OCI-M2 (cell line): ENCODE results near the gene INPP4A.
A peak's percentile ranks its signal among the peaks of the same experiment; 100 is the strongest.
"Not testable (repeated sequence)": the region's sequence is repeated elsewhere in the genome, so short reads cannot be mapped to it uniquely, and the experiment has no call there.

ENCODE experiments used
- DNase-seq: peaks from one replicate; lab custom pipeline; 2025; ENCODE audit not compliant: unreplicated experiment; lab: John Stamatoyannopoulos, UW

The INPP4A gene

DNA sequence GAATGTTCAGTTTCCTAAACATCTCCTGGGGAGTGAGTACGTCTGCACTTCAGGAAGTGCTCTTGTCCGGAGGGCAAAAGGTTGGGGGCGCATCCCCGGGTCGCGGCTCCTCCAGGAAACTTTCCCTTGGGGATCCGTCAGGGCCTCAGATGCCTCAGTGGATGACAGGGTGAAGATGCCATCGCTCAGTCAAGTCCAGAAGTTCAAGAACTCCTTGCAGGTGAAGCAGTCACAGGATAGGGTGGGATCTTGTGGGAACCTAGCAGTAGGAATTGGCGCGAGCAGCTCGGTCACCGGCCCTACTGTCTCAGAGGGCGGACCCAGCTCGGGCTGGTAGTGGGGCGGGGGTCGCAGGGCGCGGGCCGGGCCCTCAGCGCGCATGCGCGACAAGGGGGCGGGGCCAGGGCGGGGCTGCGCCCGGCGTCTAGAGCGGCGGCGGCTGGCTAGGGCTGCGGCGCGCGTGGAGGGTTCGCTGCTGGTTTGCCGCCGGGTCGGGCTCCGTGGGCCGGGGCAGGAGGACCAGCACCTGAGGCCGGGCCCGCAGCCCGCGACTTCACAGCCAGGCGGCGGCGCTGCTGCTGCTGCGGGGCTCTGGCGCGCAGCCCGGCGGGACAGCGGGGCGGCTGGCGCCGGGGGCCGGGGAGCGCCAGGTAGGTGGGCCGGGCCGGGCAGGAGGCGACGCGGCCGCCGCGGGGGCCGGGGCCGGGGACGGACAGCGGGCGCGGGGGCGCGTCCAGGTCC is at the start of gene INPP4A:
TSS of gene INPP4A (plus strand) at position 423 of the 741 bp plus-strand sequence. CDS start 75,191 bp downstream, outside the sequence.
- peak; percentile 29 for DNase-seq

DNA sequence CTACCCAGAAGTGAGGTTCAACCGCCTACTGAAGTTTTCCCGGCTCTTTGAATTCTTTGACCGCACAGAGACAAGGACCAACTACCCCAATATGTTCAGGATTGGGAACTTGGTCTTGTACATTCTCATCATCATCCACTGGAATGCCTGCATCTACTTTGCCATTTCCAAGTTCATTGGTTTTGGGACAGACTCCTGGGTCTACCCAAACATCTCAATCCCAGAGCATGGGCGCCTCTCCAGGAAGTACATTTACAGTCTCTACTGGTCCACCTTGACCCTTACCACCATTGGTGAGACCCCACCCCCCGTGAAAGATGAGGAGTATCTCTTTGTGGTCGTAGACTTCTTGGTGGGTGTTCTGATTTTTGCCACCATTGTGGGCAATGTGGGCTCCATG is 48.7 kb upstream of the INPP4A start:
- DNase-seq: no peak

DNA sequence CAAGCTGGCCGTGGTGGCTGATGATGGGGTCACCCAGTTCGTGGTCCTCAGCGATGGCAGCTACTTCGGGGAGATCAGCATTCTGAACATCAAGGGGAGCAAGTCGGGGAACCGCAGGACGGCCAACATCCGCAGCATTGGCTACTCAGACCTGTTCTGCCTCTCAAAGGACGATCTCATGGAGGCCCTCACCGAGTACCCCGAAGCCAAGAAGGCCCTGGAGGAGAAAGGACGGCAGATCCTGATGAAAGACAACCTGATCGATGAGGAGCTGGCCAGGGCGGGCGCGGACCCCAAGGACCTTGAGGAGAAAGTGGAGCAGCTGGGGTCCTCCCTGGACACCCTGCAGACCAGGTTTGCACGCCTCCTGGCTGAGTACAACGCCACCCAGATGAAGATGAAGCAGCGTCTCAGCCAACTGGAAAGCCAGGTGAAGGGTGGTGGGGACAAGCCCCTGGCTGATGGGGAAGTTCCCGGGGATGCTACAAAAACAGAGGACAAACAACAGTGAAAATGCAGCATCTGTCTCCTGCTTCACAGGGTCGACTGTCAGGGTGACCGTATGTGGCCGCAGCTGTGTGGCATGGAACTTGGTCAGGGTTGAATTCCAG is 47.8 kb upstream of the INPP4A start:
- DNase-seq: no peak

DNA sequence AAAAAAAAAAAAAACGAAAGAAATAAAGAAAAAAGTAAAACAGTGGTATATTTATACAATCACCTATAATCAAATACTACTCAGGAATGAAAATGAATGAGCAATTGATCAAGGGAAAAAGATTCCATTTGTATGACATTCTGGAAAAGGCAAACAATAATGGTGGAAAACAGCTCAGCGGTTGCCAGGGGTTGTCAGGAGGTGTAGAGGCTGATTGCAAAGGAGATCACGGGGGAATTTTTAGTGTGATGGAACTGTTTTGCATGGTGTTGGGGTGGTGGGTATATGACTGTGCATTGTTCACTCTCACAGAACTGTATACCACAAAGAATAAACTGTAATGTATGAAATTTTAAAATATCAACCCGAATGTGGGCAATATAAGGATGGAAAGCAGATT is 45.5 kb upstream of the INPP4A start:
- DNase-seq: no peak

DNA sequence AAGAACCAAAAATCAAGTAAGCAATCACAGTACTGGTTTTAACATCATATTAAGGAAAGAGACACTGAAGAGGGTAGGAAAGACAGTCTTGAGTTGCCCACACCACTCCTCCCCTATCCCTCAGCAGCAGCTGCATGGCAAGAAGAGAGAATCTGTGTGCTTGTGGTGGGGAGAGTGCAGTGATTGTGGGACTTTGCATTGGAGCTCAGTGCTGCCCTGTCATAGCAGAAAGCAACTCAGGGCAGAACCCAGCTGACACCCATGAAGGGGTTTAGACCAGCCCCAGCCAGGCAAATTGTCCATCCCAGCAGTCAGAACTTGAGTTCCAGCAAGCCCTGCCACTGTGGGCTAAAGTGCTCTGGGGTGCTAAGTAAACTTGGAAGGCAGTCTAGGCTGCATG is 40.8 kb upstream of the INPP4A start:
- DNase-seq: no peak

DNA sequence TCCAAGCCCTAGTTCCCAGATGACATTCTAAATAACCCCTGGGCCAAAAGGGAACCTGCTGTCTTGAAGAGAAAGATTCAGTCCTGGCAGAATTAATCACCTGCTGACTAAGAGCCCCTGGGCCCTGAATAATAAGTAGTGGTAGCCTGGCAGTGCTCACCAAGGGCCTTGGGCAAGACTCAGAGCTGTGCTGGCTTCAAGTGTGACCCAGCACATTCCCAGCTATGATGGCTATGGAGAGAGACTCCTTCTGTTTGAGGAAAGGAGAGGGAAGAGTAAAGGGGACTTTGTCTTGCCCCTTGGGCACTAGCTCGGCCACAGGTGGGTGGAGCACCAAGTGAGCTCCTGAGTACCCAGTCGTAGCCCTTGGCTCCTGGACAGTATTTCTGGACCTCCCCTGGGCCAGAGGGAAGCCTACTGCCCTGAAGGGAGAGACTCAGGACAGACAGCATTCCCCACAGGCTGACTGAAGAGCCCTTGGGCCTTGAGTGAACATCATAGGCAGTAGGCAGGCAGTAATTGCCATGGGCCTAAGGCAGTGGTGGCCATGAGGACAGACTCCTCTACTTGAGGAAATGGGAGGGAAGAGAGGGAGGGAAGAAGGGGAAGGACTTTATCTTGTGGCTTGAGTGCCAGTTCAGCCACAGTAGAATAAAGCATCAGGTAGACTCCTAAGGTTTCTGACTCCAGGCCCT is 40.0 kb upstream of the INPP4A start:
- no peak for DNase-seq

DNA sequence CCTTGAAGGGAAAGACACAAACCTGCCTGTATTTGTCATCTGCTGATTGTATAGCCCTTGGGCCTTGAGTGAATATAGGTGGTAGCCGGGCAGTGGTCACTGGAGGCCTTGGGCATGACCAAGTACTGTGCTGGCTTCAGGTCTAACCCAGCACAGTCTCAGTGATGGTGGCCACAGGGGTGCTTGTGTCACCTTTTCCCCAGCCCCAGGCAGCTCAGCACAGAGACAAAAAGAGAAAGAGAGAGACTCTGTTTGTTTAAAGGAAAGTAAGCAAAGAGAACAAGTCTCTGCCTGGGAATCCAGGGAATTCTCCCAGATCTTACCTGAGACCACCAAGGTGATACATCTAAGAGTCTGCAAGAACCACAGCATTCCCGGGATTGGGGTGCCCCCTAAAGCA is 39.4 kb upstream of the INPP4A start:
- DNase-seq: no peak

DNA sequence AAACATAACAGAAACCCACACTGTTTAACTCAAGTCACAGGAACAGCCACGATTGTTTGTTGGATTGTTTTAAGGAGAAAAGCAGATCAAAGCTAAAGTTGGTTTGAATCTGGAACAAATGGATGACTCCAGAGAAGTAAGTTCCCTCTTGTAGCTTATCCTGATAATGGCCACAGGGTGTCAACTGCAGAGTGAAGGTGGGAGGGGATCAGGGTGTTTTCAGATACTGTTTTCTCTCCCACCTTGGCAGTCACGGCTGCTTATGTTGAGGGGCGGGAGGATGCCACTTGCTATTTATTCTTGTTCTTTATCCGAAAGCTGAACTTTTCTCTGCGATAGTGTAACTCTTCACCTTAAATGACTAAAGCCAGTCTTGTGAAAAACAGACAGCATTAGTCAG is 36.5 kb upstream of the INPP4A start:
- DNase-seq: no peak

DNA sequence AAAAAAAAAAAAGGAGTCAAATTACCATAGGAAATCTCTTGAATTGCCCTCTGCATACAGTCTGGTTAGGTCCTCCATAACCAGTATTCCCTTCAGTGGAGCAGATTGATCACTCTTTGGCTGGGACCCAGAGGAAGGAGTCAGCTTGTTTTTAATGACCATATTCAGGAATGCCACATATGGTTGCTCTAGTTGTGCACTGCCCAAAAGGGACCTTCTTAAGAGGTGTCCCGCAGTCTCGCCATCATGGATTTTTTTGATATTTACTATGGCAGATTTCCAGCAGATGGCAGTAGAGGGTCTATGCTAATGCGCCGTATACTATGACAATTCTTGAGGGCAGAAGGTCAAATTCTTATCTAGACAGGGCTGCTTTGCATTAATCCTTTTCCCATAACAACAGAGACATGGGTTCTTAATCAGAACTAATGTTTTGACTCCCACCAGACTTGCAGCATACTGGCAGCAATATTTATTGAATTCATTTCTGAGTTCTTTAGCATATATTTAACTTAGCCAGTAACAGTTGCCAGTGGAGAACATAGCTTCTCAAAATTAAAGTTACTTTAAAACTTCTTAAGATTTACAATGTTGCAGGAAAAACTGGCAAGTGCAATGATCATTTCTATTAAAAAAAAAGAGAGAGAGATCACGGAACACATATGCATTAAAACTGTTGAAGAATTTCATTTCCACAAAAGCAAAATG is 31.8 kb upstream of the INPP4A start:
- peak; percentile 5 for DNase-seq

DNA sequence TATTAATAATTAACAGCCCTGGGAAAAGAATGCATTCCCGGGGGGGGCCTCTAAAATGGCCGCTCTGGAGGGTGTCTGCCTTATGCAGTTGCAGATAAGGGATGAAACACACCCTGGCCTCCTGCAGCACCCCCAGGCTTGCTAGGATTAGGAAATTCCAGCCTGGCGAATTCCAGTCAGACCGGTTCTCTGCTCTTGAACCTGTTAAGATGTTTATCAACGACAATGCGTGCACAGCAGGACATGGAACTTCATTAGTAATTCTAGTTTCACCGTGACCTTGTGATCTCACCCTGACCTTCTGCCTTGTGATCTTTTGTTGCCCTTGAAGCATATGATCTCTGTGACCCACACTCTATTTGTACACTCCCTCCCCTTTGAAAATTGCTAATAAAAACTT is 30.4 kb upstream of the INPP4A start:
- DNase-seq: not testable (repeated sequence)

DNA sequence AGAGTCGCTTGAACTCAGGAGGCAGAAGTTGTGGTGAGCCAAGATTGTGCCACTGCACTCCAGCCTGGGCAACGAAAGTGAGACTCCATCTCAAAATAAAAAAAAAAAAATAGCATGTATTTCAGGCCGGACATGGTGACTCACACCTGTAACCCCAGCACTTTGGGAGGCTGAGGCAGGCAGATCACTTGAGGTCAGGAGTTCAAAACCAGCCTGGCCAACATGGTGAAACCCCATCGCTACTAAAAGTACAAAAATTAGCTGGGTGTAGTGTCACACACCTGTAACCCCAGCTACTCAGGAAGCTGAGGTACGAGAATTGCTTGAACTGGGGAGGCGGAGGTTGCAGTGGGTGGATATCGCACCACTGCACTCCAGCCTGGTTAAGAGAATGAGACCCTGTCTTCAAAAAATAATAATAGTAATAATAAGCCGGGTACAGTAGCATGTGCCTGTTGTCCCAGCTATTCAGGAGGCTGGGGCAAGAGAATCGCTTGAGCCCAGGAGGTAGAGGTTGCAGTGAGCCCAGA is 28.9 kb upstream of the INPP4A start:
- not testable (repeated sequence) for DNase-seq

DNA sequence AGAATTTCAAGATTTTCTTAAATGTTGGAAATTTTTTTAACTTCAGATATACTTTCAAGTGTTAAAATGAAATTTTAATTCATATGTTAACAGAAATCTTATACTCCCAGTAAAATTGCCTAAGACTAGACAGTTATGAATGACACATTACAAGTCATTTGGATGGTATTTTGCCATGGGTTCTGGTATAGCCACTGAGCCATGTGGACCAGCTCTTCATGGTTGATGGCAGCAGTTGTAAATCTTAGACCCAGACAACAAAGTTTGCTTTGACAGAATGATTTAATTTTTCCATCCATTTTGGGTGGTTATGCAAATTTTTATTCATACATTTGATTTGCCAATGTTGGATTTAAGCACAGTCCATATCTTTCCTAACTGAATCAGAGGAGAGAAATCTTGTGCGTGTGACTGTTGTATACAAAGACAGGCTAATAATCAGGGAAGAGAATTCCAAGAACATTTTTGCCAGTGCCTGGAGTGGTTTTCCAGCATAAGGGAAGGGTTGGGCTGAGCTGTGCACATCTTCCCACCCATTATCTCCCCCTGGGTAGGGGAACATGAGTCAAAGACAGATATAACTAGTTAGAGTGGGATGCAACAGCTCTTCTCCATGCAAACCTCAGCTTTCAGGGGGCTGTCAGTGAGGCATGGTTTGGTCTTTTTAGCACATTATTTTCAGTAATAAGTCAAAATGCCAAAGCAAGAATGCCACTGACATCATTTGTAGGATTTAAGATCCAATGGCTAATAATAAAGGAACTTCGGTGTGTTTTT is 28.1 kb upstream of the INPP4A start:
- DNase-seq: no peak

DNA sequence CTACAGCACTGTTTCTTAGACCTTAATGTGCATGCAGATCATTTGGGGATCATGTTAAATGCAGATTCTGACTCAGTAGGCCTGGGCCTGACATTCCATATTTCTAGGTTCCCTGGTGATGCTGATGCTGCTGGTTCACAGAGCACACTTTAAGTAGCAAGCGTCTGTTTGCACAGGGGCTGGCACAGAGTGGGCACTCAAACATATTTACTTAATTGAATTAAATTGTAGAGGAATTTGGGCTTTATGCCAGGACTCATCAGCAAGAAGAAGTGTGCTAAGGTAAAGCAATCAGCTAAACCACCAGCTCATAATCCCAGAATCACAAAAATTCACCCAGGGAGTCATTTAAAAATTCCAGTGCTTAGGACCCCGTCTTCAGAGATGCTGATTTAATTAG is 25.1 kb upstream of the INPP4A start:
- no peak for DNase-seq

DNA sequence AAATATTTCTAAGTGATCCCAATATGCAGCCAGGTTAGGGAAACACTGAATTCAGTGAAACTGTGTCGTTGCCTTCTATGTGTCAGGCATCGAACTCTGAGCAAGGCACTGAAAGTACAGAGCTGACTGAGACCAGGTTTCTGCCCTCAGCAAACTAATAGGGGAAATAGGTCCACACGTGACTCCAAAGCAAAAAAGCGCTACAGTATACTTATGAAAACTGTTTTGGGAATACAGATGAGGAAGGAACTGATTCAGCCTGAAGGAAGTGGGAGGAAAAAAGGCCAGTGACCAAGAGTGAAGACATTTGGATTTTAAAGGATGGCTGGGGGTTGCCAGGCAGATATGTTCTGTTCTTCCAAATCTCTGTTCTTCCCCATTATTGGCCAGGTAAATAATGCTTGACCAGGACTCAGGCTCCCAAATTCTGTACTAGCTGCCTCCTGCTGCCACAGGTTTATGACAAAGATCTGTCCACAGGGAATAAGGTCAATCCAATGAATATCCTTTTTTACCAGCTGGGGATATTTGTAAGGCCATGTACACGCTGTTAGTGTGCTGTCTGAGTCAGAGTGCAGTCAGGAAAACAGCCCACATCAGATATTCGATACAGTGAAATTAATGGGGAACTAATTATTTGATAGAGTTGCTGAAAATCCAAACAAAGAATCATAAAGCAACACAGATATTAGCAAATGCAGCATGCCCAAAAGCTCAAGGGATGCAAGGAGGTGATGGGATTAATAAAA is 24.5 kb upstream of the INPP4A start:
- no peak for DNase-seq

DNA sequence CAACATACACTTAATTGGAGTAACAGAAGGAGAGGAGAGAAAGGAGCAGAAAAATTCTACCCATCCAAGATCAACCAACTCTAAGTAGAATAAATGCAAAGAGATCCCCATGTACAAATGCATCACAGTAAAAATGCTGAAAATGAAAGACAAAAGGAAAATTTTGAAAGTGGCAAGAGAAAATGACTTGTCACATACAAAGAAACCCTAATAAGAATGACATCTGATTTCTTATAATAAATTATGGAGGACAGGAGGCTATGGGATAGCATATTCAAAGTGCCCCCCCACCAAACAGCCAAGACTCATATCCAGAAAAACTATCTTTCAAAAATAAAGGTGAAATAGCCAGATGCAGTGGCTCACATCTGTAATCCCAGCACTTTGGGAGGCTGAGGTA is 22.2 kb upstream of the INPP4A start:
- no peak for DNase-seq

DNA sequence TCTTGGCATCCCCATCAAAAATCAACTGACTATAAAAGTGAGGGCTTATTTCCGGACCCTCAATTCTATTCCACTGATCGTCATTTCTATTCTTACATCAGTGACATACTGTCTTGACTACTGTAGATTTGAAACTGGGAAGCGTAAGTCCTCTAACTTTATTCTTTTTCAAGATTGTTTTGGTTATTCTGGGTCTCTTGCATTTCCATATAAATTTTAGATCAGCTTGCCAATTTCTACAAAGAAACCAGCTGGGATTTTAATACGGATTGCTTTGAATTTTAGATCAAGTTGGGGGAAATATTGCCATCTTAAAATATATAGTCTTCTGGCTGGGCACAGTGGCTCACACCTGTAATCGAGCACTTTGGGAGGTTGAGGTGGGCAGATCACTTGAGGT is 17.9 kb upstream of the INPP4A start:
- no peak for DNase-seq

DNA sequence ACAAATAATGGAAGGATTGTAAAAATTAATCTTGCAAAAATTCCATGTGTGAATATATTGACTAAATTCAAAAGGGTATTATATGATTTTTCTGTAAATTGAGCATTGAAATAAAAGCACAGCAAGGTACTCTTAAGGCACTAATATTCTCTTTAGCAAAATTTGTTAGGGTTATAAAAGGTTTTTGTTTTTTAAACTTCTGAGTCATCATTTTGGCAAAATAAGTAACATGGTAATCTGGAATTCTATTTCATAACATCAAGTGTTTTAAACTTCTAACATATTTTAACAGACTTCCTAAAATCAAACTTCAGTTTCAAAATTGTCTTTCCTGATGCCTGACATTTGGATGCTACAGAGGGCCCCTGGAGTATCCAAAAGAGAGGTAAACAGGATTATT is 12.5 kb upstream of the INPP4A start:
- no peak for DNase-seq

DNA sequence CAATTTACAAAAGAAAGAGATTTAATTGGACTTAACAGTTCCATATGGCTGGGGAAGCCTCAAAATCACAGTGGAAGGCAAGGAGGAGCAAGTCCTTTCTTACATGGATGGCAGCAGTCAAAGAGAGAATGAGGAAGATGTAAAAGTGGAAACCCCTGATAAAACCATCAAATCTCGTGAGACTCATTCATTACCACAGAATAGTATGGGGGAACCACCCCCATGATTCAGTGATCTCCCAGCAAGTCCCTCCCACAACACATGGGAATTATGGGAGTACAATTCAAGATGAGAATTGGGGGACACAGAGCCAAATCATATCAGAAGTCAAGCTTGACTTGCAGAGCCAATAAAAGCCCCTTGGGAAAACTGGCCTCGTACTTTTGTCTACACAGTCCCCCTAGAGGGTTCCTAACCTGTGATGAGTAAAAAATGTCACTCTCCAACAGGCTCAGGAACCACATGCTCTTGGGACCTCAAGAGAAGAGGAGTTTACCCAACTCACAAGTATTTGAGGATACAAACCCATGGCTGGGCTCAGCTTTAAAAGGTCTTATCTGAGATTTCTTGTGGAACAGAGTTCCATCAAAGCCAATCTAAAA is 11.2 kb upstream of the INPP4A start:
- DNase-seq: no peak

DNA sequence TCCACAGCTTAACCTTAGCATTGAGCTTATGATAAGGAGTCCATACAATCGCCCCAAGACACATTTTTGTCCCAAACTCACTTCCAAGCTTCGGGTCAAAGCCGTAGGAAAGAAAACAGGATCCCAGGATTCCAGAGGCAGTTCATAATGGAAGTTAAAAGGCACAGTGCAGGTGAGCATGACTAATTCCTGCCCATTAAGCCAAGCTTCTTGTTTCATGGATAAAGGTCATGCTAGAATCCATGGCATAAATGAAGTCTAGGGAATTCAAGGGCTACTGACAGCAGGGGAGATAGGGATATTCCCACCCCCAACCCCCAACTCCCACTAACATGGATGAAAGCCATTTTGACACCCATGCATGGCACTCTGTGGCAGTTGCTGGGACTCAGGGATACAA is 10.2 kb upstream of the INPP4A start:
- no peak for DNase-seq

DNA sequence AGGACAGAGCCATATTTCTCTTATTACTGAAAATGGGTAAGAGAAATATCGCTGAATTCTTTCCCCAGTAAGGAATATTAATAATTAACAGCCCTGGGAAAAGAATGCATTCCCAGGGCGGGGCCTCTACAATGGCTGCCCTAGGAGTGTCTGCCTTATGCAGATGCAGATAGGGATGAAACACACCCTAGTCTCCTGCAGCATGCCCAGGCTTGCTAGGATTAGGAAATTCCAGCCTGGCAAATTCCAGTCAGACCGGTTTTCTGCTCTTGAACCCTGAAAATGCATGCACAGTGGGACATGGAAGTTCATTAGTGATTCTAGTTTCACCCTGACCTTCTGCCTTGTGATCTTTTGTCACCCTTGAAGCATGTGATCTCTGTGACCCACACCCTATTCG is 9.0 kb upstream of the INPP4A start:
- DNase-seq: not testable (repeated sequence)
